HEK293 (cell line): Measurements from ENCODE around the gene POLD2.
A peak's percentile ranks its signal among the peaks of the same experiment; 100 is the strongest.

Source experiments
- CTCF ChIA-PET: fragments of 350-600 bp; formaldehyde crosslinking; extraction: SDS; loops from one replicate; lab custom pipeline; 2021; ENCODE audit warnings: antibody characterized with exemption; lab: Yijun Ruan, JAX
- POLR2A ChIA-PET: fragments of 300-600 bp; formaldehyde crosslinking; extraction: SDS; loops from one replicate; lab custom pipeline; 2020; ENCODE audit warnings: antibody characterized with exemption, inconsistent platforms; lab: Yijun Ruan, JAX
- H3K27ac ChIP-seq: fragments of 200-500 bp; sonication (Bioruptor generic); 2 replicates; pipeline ENCODE4 v1.5.1; 2014; ENCODE audit warnings: low read depth, low read length, control low read depth, inconsistent platforms; ENCODE audit errors: extremely low read depth
- H3K36me3 ChIP-seq, 2 experiments: fragments of 200-500 bp in 1 of 2; sonication (Bioruptor generic) in 1 of 2; 1 replicate in 1 of 2; 2 replicates in 1 of 2; pipeline ENCODE4 v1.5.1; 2014 to 2017; ENCODE audit warnings: inconsistent platforms in 2 of 2, low read length in 2 of 2; ENCODE audit not compliant: control insufficient read depth in 2 of 2, insufficient read depth in 1 of 2
- H3K4me1 ChIP-seq: fragments of 200-500 bp; sonication (Bioruptor generic); 2 replicates; pipeline ENCODE4 v1.5.1; 2014; ENCODE audit warnings: mild to moderate bottlenecking, low read length, inconsistent platforms; ENCODE audit not compliant: control insufficient read depth, insufficient read depth
- H3K4me3 ChIP-seq: 2 replicates; pipeline ENCODE4 v1.5.1; 2011; ENCODE audit warnings: low read depth, mild to moderate bottlenecking, control low read depth, low read length, moderate library complexity
- H3K9me3 ChIP-seq: fragments of 200-500 bp; sonication (Bioruptor generic); 2 replicates; pipeline ENCODE4 v1.5.1; 2014; ENCODE audit warnings: low read depth, low read length, inconsistent platforms; ENCODE audit not compliant: control insufficient read depth, insufficient read depth
- GLI2 ChIP-seq: fragments of 450-650 bp; formaldehyde crosslinking; IDR thresholded peaks from 2 replicates; pipeline ENCODE4; 2017; ENCODE audit warnings: missing biosample characterization, missing genetic modification characterization, low read depth, borderline replicate concordance
- HOXD13 ChIP-seq: sonication (generic); formaldehyde crosslinking; IDR thresholded peaks from 2 replicates; pipeline ENCODE4 v1.8.0; 2022; ENCODE audit warnings: missing genetic modification reagents, borderline replicate concordance
- KLF1 ChIP-seq: fragments of 450-650 bp; formaldehyde crosslinking; IDR thresholded peaks from 2 replicates; pipeline ENCODE4 v1.5.1; 2016; ENCODE audit warnings: missing biosample characterization, missing genetic modification characterization
- PATZ1 ChIP-seq: fragments of 450-650 bp; formaldehyde crosslinking; IDR thresholded peaks from 2 replicates; pipeline ENCODE4 v1.5.1; 2016; ENCODE audit warnings: missing biosample characterization, missing genetic modification characterization
- PRDM1 ChIP-seq: fragments of 450-650 bp; formaldehyde crosslinking; IDR thresholded peaks from 2 replicates; pipeline ENCODE4; 2016; ENCODE audit warnings: missing biosample characterization, missing genetic modification characterization
- REPIN1 ChIP-seq: fragments of 450-650 bp; formaldehyde crosslinking; IDR thresholded peaks from 2 replicates; pipeline ENCODE4 v1.5.1; 2017; ENCODE audit warnings: missing biosample characterization, missing genetic modification characterization, low read depth
- SP2 ChIP-seq: fragments of 450-650 bp; formaldehyde crosslinking; IDR thresholded peaks from 2 replicates; pipeline ENCODE4 v1.5.1; 2016; ENCODE audit warnings: missing biosample characterization, missing genetic modification characterization
- SP7 ChIP-seq: fragments of 450-650 bp; formaldehyde crosslinking; IDR thresholded peaks from 2 replicates; pipeline ENCODE4 v1.5.1; 2016; ENCODE audit warnings: missing biosample characterization, missing genetic modification characterization
- ZBTB1 ChIP-seq: fragments of 450-650 bp; formaldehyde crosslinking; IDR thresholded peaks from 2 replicates; pipeline ENCODE4 v1.5.1; 2016; ENCODE audit warnings: missing biosample characterization, missing genetic modification characterization
- ZBTB11 ChIP-seq: fragments of 450-650 bp; formaldehyde crosslinking; conservative IDR thresholded peaks from 2 replicates; pipeline ENCODE4 v1.5.1; 2016; ENCODE audit warnings: low read depth, missing biosample characterization, missing genetic modification characterization
- ZBTB20 ChIP-seq: fragments of 450-650 bp; formaldehyde crosslinking; IDR thresholded peaks from 2 replicates; pipeline ENCODE4 v1.5.1; 2016; ENCODE audit warnings: missing biosample characterization, missing genetic modification characterization
- ZBTB7A ChIP-seq: fragments of 450-650 bp; formaldehyde crosslinking; IDR thresholded peaks from 2 replicates; pipeline ENCODE4 v1.5.1; 2016; ENCODE audit warnings: low read depth, missing biosample characterization, missing genetic modification characterization
- ZNF138 ChIP-seq: fragments of 450-650 bp; formaldehyde crosslinking; IDR thresholded peaks from 2 replicates; pipeline ENCODE4 v1.5.1; 2016; ENCODE audit warnings: missing biosample characterization, missing genetic modification characterization, borderline replicate concordance
- ZNF23 ChIP-seq: fragments of 450-650 bp; formaldehyde crosslinking; IDR thresholded peaks from 2 replicates; pipeline ENCODE4 v1.5.1; 2016; ENCODE audit warnings: missing biosample characterization, missing genetic modification characterization, borderline replicate concordance
- ZNF239 ChIP-seq: fragments of 450-650 bp; formaldehyde crosslinking; IDR thresholded peaks from 2 replicates; pipeline ENCODE4 v1.5.1; 2016; ENCODE audit warnings: missing biosample characterization, missing genetic modification characterization
- ZNF248 ChIP-seq: fragments of 450-650 bp; formaldehyde crosslinking; IDR thresholded peaks from 2 replicates; pipeline ENCODE4 v1.5.1; 2017; ENCODE audit warnings: missing biosample characterization, missing genetic modification characterization
- ZNF280D ChIP-seq: fragments of 450-650 bp; formaldehyde crosslinking; IDR thresholded peaks from 2 replicates; pipeline ENCODE4 v1.5.1; 2016; ENCODE audit warnings: missing biosample characterization, missing genetic modification characterization
- ZNF354C ChIP-seq: fragments of 450-650 bp; formaldehyde crosslinking; IDR thresholded peaks from 2 replicates; pipeline ENCODE4 v1.5.1; 2016; ENCODE audit warnings: missing biosample characterization, missing genetic modification characterization, low read depth, borderline replicate concordance
- ZNF501 ChIP-seq: fragments of 450-650 bp; formaldehyde crosslinking; IDR thresholded peaks from 2 replicates; pipeline ENCODE4 v1.5.1; 2016; ENCODE audit warnings: missing biosample characterization, missing genetic modification characterization
- ZNF555 ChIP-seq: fragments of 450-650 bp; formaldehyde crosslinking; conservative IDR thresholded peaks from 2 replicates; pipeline ENCODE4 v1.5.1; 2017; ENCODE audit warnings: missing biosample characterization, mild to moderate bottlenecking, missing genetic modification characterization, inconsistent platforms
- ZNF658 ChIP-seq: fragments of 450-650 bp; formaldehyde crosslinking; IDR thresholded peaks from 2 replicates; pipeline ENCODE4; 2016; ENCODE audit warnings: missing biosample characterization, missing genetic modification characterization
- ZNF692 ChIP-seq: fragments of 450-650 bp; formaldehyde crosslinking; IDR thresholded peaks from 2 replicates; pipeline ENCODE4 v1.5.1; 2016; ENCODE audit warnings: missing biosample characterization, missing genetic modification characterization
- ZNF791 ChIP-seq: fragments of 450-650 bp; formaldehyde crosslinking; IDR thresholded peaks from 2 replicates; pipeline ENCODE4 v1.5.1; 2016; ENCODE audit warnings: missing biosample characterization, missing genetic modification characterization

Gene POLD2

GRCh38 chr7:44122529-44122928, 819 bp downstream of the POLD2 start:
- ChIA-PET POLR2A (interaction anchor here (1.1 to 1.8 kb wide), 6 partner anchors 9 to 78 kb away, joined by 3 to 7 read pairs (median 4); partner anchors contain the start of gene YKT6), CTCF (interaction anchor here (1.3 kb wide), 1 partner anchor 11 kb away, joined by 3 read pairs; no protein-coding TSS in a partner anchor)
- H3K4me1 ChIP-seq, result no peaks in the 10 kb centered on the region
- peak overlapping the region; percentile 83; the same call in 1 of the 2 replicates for H3K27ac ChIP-seq
- H3K36me3 ChIP-seq, result peaks cover 12 to 42% of the 10 kb centered on the region in 2 experiments
- H3K9me3 ChIP-seq, result no peaks in the 10 kb centered on the region
- peak overlapping the region; percentile 87 for H3K4me3 ChIP-seq
- TF ChIP-seq ZNF354C (tag by site-specific recombination) (no peak), ZNF555 (tag by site-specific recombination) (no peak), ZNF280D (tag by site-specific recombination) (no peak), ZNF23 (tag by site-specific recombination) (no peak), ZBTB1 (no peak), SP7 (tag by site-specific recombination) (no peak), HOXD13 (CRISPR knock-in tag) (no peak), ZBTB20 (no peak), SP2 (no peak), PRDM1 (tag by site-specific recombination) (no peak), GLI2 (tag by site-specific recombination) (no peak), ZNF501 (no peak), REPIN1 (tag by site-specific recombination) (no peak), ZNF239 (tag by site-specific recombination) (no peak), ZNF138 (tag by site-specific recombination) (no peak), ZNF658 (tag by site-specific recombination) (no peak), ZBTB11 (tag by site-specific recombination) (no peak), KLF1 (tag by site-specific recombination) (no peak)

- H3K4me1 ChIP-seq, result no peaks in the 10 kb centered on the region
- POLR2A ChIA-PET, result interaction anchor here (1.1 to 1.8 kb wide), 5 partner anchors 9 to 79 kb away, joined by 3 to 7 read pairs (median 3); partner anchors contain the start of gene YKT6
- CTCF ChIA-PET, result interaction anchor here (0.6 to 1.3 kb wide), 2 partner anchors 10 to 76 kb away, joined by 3 read pairs; no protein-coding TSS in a partner anchor
- TF ChIP-seq ZNF791 (tag by site-specific recombination) (no peak), ZNF248 (no peak), ZNF692 (no peak), PATZ1 (tag by site-specific recombination) (no peak), ZBTB7A (tag by site-specific recombination) (no peak), ZNF501 (no peak)
Observed at GRCh38 chr7:44121761-44122420, 1.5 kb downstream of the POLD2 start.

More at GRCh38 chr7:44121761-44122420, 1.5 kb downstream of the POLD2 start:
- Histone ChIP-seq H3K27ac (no peak overlapping the region), H3K4me3 (no peak overlapping the region), H3K36me3 (peaks cover 12 to 48% of the 10 kb centered on the region in 2 experiments), H3K9me3 (no peaks in the 10 kb centered on the region)
